HG02571 (cell line): Measurements from ENCODE around the gene DAZ1.
"Not testable (repeated sequence)": the region's sequence is repeated elsewhere in the genome, so short reads cannot be mapped to it uniquely, and the experiment has no call there.

Experiments
- ATAC-seq: cut with Tn5 transposase; IDR thresholded peaks from one replicate; pipeline ENCODE4 v1.9.1; 2021; ENCODE audit warnings: mild to moderate bottlenecking, moderate library complexity; ENCODE audit not compliant: unreplicated experiment

The DAZ1 gene, protein sequence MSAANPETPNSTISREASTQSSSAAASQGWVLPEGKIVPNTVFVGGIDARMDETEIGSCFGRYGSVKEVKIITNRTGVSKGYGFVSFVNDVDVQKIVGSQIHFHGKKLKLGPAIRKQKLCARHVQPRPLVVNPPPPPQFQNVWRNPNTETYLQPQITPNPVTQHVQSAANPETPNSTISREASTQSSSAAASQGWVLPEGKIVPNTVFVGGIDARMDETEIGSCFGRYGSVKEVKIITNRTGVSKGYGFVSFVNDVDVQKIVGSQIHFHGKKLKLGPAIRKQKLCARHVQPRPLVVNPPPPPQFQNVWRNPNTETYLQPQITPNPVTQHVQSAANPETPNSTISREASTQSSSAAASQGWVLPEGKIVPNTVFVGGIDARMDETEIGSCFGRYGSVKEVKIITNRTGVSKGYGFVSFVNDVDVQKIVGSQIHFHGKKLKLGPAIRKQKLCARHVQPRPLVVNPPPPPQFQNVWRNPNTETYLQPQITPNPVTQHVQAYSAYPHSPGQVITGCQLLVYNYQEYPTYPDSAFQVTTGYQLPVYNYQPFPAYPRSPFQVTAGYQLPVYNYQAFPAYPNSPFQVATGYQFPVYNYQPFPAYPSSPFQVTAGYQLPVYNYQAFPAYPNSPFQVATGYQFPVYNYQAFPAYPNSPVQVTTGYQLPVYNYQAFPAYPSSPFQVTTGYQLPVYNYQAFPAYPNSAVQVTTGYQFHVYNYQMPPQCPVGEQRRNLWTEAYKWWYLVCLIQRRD

DNA sequence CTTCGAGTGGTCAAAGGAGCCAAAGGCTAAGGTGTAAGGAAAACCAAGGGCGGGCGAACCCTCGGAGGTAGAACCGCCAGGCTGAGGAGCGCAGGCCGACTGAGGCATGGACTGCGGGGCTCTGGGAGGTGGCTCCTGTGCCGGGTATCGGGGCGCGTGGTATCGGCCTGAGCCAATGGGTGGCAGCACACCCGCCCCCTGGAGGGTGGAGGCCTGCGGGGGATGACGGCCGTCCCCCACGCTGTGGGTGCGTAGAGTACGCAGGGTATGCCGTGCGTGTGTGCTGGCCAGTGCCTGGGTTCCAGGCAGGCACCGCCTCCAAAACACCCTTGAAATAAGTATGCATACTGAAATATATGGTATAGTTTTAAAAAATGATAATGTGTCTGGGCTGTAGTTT lies at the start of gene DAZ1:
DAZ1 (minus strand) TSS at position 101 of the 400 bp plus-strand sequence. CDS start 208 bp downstream, outside the sequence.
- ATAC-seq: not testable (repeated sequence)

DNA sequence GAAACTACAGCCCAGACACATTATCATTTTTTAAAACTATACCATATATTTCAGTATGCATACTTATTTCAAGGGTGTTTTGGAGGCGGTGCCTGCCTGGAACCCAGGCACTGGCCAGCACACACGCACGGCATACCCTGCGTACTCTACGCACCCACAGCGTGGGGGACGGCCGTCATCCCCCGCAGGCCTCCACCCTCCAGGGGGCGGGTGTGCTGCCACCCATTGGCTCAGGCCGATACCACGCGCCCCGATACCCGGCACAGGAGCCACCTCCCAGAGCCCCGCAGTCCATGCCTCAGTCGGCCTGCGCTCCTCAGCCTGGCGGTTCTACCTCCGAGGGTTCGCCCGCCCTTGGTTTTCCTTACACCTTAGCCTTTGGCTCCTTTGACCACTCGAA lies 20.4 kb upstream of the DAZ1 start, which contains the start of gene DAZ2:
DAZ2 (plus strand) TSS at position 301 of the 400 bp plus-strand sequence. CDS start 208 bp downstream, outside the sequence.
- not testable (repeated sequence) for ATAC-seq

DNA sequence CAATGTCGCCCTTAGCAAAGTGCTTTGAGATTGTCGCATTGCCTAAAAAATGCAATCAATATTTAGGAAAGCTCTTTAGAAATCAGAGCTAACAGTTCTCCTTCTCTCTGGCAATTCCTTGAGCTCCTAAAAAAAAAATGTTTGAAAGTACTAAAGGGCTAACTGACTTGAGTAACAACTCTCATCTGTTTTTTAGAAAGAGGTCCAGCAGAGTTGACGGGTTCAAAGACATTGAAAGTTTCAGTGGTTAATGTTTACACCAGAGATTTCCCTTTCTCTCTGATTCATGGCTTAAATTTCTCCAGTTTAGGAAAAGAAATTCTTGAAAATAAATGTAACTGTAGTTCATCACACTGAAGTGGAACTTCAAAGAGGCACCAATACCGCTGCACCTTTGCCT lies 11.9 kb upstream of the DAZ1 start:
- not testable (repeated sequence) for ATAC-seq

DNA sequence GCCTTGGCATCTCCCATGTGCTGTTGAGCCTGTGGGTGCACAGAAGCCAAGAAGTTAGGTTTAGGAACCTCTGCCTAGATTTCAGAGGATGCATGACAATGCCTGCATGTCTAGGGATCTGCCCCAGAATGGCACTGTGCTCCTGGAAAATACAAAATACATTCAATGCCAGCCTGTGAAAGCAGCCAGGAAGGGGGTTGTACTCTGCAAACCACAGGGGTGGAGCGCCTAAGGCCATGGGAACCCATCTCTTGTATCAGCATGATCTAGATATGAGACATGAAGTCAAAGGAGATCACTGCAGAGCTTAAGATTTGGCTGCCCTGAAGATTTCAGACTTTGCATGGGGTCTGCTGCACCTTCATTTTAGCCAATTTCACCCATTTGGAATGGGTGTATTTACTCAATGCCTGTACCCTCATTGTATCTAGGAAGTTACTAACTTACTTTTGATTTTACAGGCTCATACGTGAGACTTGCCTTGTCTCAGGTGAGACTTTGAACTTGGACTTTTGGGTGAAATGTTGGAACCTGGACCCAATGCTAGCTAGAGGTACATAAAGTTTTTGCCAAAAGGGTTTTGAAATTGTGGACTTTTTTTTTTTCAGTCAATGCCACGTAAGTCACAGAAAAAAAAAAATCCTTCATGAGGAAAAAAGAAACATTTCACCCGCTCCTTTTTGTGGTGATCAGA lies 11.1 kb upstream of the DAZ1 start:
- ATAC-seq: not testable (repeated sequence)

DNA sequence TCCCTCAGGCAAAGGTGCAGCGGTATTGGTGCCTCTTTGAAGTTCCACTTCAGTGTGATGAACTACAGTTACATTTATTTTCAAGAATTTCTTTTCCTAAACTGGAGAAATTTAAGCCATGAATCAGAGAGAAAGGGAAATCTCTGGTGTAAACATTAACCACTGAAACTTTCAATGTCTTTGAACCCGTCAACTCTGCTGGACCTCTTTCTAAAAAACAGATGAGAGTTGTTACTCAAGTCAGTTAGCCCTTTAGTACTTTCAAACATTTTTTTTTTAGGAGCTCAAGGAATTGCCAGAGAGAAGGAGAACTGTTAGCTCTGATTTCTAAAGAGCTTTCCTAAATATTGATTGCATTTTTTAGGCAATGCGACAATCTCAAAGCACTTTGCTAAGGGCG lies 8.6 kb upstream of the DAZ1 start:
- not testable (repeated sequence) for ATAC-seq
